Stomach (tissue), 9 donors: Measurements from ENCODE around the gene DSE. TPM values are rescaled to one million over a fixed set of nuclear protein-coding genes. Genes with fewer than 3 reads are reported as not detected.
A peak's percentile ranks its signal among the peaks of the same experiment; 100 is the strongest.

Experiments
- DNase-seq, 2 donors: peaks; one replicate each; pipeline versions ENCODE4 v3.0.0 to v3.0.0-alpha.2; 2013 to 2019
- H3K27ac ChIP-seq, 5 donors: fragments of 200-600 bp in 4 of 5; sonication (generic) in 4 of 5; one replicate each; pipeline ENCODE4 v1.5.1; 2013 to 2019; ENCODE audit warnings: mild to moderate bottlenecking in 1 of 5, moderate library complexity in 1 of 5
- H3K27me3 ChIP-seq, 3 donors: fragments of 200-600 bp; sonication (generic); one replicate each; pipeline ENCODE4 v1.5.1; 2017 to 2019; ENCODE audit warnings: mixed run types in 1 of 3
- H3K36me3 ChIP-seq, 4 donors: fragments of 200-600 bp; sonication (generic); 1 replicate in 3 of 4; 2 replicates in 1 of 4; pipeline ENCODE4 v1.5.1; 2016 to 2019
- H3K4me1 ChIP-seq, 4 donors: fragments of 200-600 bp; sonication (generic); one replicate each; pipeline ENCODE4 v1.5.1; 2016 to 2019
- H3K4me3 ChIP-seq, 4 donors: fragments of 200-600 bp; sonication (generic) in 3 of 4; one replicate each; pipeline ENCODE4 v1.5.1; 2016 to 2019; ENCODE audit warnings: mild to moderate bottlenecking in 1 of 4
- H3K9me3 ChIP-seq, 4 donors: fragments of 200-600 bp; sonication (generic); one replicate each; pipeline ENCODE4 v1.5.1; 2016 to 2019
- EP300 ChIP-seq: sonication (generic); formaldehyde crosslinking; IDR thresholded peaks from one replicate; pipeline ENCODE4 v1.6.1; 2017; ENCODE audit warnings: antibody characterized with exemption
- POLR2A ChIP-seq, 4 donors: fragments of 450-650 bp; IDR thresholded peaks; one replicate each; pipeline ENCODE4 v1.6.1; 2016; ENCODE audit warnings: antibody characterized with exemption in 4 of 4, control low read depth in 2 of 4, mild to moderate bottlenecking in 1 of 4, moderate library complexity in 1 of 4
- POLR2AphosphoS5 ChIP-seq, 3 donors: sonication (generic); formaldehyde crosslinking; IDR thresholded peaks; one replicate each; pipeline ENCODE4 v1.6.1; 2016; ENCODE audit warnings: antibody characterized with exemption in 3 of 3
- WGBS, 5 donors: extraction: QIAGEN DNeasy Blood & Tissue Kit in 3 of 5; methylation state at CpG; one replicate each; pipeline versions ENCODE4 v1.1.5 to v1.1.7; 2013 to 2018; 5-methylcytosine and 5-hydroxymethylcytosine counted together
- intact Hi-C: fragments of 100-400 bp; cut with DNase I; formaldehyde crosslinking; loops from one replicate; pipeline ENCODE4 v1.15.1; 2023; ENCODE audit warnings: low total_unique reads
- polyA plus RNA-seq, 3 donors: library from polyadenylated mRNA; stranded (reverse); fragments of 200-250 nt; gene quantifications; one replicate each; pipeline ENCODE4 v1.2.3, GENCODE V29; 2013
- total RNA-seq, 5 donors: library from RNA; depleted of rRNA; stranded (reverse); fragments of >200 nt; gene quantifications; one replicate each; pipeline versions ENCODE4 v1.1.0 to v1.2.3, GENCODE V29; 2014 to 2016
- TF ChIP-seq, protein P1 (sequence below), 7 experiments: fragments of 450-650 bp in 4 of 7; fragments of 200-600 bp in 3 of 7; sonication (generic) in 3 of 7; IDR thresholded peaks; one replicate each; pipeline ENCODE4 v1.5.1; 2016 to 2019; ENCODE audit warnings: antibody characterized with exemption in 7 of 7, control low read depth in 2 of 7, mild to moderate bottlenecking in 1 of 7
- donor health status: healthy with polysubstance abuse.
- donor health status: Bipolar disorder and iron deficiency.
- donor health status: healthy.

The DSE gene
- total and polyA plus RNA-seq, 8 donors, result 3.8 to 39.8 (median 12.5) TPM

DNA sequence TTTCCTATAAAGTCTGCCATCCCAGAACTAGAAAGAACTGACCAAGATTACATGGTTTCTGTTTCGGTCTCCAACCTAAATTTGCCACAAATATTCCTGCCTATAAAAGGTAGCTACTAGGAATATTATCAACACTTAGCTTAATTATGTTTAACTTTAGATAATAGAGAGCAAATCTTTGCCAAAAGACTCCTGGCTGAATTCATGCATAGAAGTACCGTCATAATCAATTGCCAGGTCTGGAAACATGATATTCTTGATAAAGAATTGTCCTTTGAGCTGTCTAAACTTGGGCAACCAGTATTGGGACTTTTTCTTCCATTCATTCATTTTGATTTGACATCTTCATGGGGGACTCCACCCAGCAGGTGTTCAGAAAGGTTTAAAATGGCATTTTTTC, 112.9 kb downstream of the DSE start:
- WGBS, 5 donors, result 33 to 59% (median 40%) methylated on average over 2 of the region's 2 CpGs
- Histone ChIP-seq H3K4me3 (no peak overlapping the region), H3K4me1 (peaks cover 0 to 6% (median 0%) of the 10 kb centered on the region in 4 donors), H3K27me3 (no peaks in the 10 kb centered on the region), H3K27ac (no peak overlapping the region), H3K9me3 (no peaks in the 10 kb centered on the region), H3K36me3 (no peaks in the 10 kb centered on the region)
- intact Hi-C loops, result no loop called here
- TF ChIP-seq EP300 (no peak), POLR2AphosphoS5 (IDR thresholded peaks at IDR 0.05) (no peak), POLR2A (IDR thresholded peaks at IDR 0.05) (no peak)
- TF ChIP-seq, protein P1, sequence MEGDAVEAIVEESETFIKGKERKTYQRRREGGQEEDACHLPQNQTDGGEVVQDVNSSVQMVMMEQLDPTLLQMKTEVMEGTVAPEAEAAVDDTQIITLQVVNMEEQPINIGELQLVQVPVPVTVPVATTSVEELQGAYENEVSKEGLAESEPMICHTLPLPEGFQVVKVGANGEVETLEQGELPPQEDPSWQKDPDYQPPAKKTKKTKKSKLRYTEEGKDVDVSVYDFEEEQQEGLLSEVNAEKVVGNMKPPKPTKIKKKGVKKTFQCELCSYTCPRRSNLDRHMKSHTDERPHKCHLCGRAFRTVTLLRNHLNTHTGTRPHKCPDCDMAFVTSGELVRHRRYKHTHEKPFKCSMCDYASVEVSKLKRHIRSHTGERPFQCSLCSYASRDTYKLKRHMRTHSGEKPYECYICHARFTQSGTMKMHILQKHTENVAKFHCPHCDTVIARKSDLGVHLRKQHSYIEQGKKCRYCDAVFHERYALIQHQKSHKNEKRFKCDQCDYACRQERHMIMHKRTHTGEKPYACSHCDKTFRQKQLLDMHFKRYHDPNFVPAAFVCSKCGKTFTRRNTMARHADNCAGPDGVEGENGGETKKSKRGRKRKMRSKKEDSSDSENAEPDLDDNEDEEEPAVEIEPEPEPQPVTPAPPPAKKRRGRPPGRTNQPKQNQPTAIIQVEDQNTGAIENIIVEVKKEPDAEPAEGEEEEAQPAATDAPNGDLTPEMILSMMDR (IDR thresholded peaks at IDR 0.05), result no peak
- peak in 1 of 2 donors; percentile 55 for DNase-seq

DNA sequence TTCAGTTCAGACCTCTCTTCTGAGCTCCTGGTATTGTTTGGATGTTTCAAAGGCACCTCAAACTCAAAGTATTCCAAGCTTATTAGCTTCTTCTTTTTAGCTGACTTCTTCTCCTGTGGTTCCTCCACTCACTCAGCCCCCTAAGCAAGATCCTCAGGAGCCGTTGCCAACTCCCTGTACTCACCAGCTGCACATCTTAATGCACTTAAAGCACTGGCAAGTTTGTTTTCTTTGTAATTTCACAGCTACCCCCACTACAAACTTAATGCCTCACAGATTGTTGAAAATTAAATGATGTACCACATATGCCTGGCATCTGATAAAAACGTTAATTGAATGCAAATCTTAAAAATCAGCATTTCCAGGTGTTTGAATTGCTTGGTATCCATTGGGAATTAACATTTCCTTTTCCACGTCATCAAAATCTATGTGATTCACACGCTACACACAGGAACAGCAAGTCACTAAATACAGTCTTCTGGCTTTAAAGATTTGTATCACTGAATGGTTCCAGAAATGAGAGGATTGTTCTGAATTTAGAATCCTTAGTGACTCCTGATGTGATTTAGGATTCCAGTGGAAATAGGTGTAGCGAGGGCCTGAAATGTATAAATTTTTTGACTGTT, 114.9 kb downstream of the DSE start:
- Histone ChIP-seq H3K27ac (no peak overlapping the region), H3K9me3 (no peaks in the 10 kb centered on the region), H3K36me3 (no peaks in the 10 kb centered on the region), H3K27me3 (no peaks in the 10 kb centered on the region), H3K4me1 (peaks cover 0 to 6% (median 0%) of the 10 kb centered on the region in 4 donors), H3K4me3 (no peak overlapping the region)
- DNase-seq, result no peak
- 69 to 85% (median 78%) methylated on average over 5 of the region's 5 CpGs for WGBS, 5 donors
- intact Hi-C loops, result no loop called here
- TF ChIP-seq POLR2A (IDR thresholded peaks at IDR 0.05) (no peak), EP300 (no peak), POLR2AphosphoS5 (IDR thresholded peaks at IDR 0.05) (no peak)
- TF ChIP-seq, protein P1 (IDR thresholded peaks at IDR 0.05), result no peak

DNA sequence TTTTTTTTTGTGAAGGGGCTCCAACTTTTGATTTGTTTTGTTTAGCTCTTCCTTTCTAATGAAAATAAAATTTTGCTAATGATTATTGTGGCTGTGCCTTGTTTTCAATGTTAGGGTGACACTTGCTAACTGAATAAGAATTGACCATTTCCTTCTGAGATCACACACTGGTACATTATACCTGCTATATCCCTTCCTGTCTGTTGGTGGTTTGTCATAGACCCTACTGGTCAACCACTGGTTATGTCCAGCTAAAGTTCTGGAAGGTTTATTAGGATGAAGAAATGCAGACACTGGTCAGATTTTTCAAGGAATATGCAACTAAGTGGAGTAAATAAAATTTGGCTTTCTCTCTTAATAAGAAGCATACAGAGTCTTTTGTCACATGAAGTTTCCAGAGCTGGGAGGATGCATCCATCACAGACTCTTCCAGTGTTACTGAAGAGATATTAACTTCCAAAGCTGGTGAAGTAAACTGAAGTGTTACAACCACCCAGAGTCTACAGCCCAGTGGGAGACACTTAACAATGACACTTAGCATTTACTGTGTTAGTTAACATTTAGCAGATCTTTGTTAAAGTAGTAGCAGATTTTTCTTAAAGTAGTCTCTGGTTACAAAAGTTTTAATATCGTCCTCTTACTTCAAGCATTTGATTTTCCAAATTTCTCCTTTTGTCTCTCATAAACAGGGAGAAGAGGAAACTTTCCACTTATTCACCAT, 121.0 kb downstream of the DSE start:
- WGBS, 5 donors, result 93 to 100% (median 95%) methylated on average over 1 of the region's 1 CpG
- no peaks in the 10 kb centered on the region for H3K9me3 ChIP-seq
- no peaks in the 10 kb centered on the region for H3K27me3 ChIP-seq
- intact Hi-C loops, result no loop called here
- H3K36me3 ChIP-seq, result no peaks in the 10 kb centered on the region
- H3K4me1 ChIP-seq, result no peaks in the 10 kb centered on the region
- TF ChIP-seq POLR2A (IDR thresholded peaks at IDR 0.05) (no peak), EP300 (no peak), POLR2AphosphoS5 (IDR thresholded peaks at IDR 0.05) (no peak)
- TF ChIP-seq, protein P1 (IDR thresholded peaks at IDR 0.05), result no peak
- H3K27ac ChIP-seq, result no peak overlapping the region
- no peak overlapping the region for H3K4me3 ChIP-seq
- no peak for DNase-seq

DNA sequence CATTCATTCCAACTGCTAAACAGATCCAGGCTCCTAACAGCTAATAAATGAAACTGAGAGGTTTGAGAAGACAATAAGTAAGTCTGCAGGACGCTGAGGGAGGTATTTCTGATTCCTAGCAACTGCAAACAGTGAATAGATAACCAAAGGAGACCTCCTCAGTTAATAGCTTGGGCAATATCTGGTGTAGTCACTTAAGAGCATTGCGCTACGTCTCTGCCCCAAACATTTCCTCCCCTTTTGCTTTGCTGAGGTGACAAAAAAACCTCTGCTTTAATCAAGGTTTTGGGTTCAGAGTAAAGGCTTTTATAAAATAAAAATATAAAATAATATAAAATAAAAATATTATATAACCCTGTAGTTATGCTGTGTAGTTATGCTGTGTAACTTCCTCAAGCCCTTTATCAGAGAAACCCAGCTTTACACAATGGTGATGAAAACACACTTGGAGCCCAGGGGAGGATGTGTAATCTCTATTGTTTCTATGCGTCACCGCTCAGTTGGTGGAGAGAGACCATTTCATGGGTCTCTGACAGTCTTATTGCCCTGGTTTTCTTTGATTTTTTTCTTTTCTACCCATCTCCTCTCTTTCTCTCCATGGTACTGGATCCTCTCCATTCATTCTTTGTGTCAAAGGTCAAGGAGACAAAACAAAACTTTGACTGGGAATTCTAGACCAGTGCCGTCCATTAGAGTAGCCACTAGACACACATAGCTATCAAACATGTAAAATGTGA, 121.8 kb downstream of the DSE start:
- no peak overlapping the region for H3K4me3 ChIP-seq
- H3K36me3 ChIP-seq, result no peaks in the 10 kb centered on the region
- WGBS, 5 donors, result 66 to 79% (median 73%) methylated on average over 6 of the region's 6 CpGs
- no peak for TF ChIP-seq POLR2A (IDR thresholded peaks at IDR 0.05)
- TF ChIP-seq, protein P1 (IDR thresholded peaks at IDR 0.05), result no peak
- TF ChIP-seq POLR2AphosphoS5 (IDR thresholded peaks at IDR 0.05), result no peak
- no peak for TF ChIP-seq EP300
- no peak for DNase-seq
- H3K4me1 ChIP-seq, result no peaks in the 10 kb centered on the region
- no peak overlapping the region for H3K27ac ChIP-seq
- no peaks in the 10 kb centered on the region for H3K9me3 ChIP-seq
- intact Hi-C loops, result no loop called here
- no peaks in the 10 kb centered on the region for H3K27me3 ChIP-seq
